ENCODE results near the gene SORBS2.
A peak's percentile ranks its signal among the peaks of the same experiment; 100 is the strongest.
"Not testable (repeated sequence)": the region's sequence is repeated elsewhere in the genome, so short reads cannot be mapped to it uniquely, and the experiment has no call there.

The SORBS2 gene, protein sequence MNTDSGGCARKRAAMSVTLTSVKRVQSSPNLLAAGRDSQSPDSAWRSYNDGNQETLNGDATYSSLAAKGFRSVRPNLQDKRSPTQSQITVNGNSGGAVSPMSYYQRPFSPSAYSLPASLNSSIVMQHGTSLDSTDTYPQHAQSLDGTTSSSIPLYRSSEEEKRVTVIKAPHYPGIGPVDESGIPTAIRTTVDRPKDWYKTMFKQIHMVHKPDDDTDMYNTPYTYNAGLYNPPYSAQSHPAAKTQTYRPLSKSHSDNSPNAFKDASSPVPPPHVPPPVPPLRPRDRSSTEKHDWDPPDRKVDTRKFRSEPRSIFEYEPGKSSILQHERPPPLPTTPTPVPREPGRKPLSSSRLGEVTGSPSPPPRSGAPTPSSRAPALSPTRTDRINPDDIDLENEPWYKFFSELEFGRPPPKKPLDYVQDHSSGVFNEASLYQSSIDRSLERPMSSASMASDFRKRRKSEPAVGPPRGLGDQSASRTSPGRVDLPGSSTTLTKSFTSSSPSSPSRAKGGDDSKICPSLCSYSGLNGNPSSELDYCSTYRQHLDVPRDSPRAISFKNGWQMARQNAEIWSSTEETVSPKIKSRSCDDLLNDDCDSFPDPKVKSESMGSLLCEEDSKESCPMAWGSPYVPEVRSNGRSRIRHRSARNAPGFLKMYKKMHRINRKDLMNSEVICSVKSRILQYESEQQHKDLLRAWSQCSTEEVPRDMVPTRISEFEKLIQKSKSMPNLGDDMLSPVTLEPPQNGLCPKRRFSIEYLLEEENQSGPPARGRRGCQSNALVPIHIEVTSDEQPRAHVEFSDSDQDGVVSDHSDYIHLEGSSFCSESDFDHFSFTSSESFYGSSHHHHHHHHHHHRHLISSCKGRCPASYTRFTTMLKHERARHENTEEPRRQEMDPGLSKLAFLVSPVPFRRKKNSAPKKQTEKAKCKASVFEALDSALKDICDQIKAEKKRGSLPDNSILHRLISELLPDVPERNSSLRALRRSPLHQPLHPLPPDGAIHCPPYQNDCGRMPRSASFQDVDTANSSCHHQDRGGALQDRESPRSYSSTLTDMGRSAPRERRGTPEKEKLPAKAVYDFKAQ (N-terminal part only)

DNA sequence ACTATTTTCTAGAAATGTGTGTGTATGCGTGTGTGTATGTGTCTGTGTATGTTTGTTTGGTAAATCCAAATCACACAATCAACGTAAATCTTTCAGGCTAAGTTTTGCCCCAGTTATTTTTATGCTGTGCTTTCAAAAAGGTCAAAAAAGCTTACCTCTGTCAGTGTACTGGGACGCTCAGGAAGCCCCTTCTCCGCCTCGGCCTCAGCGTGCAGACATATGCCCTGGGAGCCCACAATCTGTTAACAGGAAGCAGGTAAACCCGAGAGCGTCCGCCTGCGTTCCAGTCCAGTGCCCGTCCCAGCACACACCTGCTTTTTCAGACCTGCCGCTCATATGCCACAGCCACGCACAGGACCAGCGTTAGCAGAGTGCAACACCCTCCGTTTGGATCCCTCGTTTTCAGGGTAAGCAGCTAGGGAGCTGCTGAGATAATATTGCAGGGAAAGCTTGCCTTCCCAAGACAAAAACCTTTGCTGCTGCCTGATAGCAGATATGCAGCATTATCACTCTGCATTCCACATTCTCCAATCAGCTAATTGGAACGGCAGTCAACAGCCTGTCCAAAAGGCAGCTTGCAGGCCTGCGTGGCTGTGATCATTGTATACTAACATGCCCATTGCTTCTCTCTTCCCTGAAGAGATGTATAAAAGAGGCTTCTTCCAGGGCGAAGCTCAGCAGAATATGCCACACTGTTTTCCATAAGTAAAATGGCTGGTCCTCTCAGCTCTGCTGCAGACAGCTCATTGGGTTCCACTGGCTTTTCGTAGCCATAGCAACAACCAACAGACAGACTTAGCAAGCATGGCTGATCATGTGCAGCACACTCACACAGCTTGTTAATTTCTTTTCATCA is at the start of gene SORBS2:
Gene SORBS2 (minus strand): TSS at position 686 of the 856 bp plus-strand sequence. CDS start 121,623 bp downstream, outside the sequence.
- DNase-seq (ENCODE audit: low spot score) = peak; percentile 12

DNA sequence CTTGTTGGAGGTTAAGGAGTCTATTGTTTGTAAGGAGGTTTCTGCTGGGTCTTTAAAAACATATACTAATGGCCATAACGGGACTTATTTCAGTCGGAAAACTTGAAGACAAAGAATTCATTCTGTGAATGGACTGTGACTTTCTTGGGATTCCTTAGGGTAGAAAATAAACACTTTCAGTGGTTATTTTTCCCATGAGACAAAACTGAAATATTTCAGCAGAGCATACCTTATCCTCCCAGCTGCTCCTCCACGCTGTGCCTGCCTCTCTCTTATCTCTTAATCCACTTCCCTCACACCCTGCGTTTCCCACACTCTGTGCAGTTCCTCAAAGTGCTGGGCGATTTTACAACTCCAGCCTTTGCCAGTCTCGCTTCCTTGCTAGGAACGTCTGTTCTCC is 47.1 kb upstream of the SORBS2 start:
- no peak for DNase-seq (ENCODE audit: low spot score)

DNA sequence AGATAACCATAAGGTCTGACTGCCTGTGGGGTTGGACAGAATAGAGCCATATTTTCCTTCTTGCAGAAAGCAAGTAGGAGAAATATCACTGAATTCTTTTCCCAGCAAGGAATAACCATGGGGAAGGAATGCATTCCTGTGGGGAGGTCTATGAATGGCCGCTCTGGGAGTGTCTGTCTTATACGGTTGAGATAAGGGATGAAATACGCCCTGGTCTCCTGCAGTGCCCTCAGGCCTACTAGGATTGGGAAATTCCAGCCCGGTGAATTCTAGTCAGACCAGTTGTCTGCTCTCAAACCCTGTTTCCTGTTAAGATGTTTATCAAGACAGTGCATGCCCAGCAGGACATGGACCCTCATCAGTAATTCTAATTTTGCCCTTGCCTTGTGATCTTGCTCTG is 45.6 kb upstream of the SORBS2 start:
- not testable (repeated sequence) for DNase-seq (ENCODE audit: low spot score)

DNA sequence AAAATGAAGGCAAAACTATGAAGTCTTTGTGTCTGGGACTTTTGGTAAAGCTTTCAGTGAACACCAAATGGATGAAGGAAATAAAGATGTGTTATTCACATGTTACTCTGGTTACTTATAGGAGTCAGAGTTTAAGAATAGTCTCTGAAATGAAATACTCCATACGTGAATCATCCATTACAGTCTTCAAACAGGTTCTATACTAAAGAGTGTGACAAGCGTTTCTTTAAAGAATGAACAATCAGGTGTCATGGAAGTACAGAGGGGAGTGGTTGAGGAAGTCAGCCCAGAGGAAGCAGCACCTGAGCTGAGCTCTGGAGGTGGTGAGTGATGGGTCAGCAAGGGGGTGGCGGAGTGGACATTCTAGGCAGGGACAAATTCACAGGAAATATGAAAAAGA is 41.8 kb upstream of the SORBS2 start:
- DNase-seq (ENCODE audit: low spot score) = no peak

DNA sequence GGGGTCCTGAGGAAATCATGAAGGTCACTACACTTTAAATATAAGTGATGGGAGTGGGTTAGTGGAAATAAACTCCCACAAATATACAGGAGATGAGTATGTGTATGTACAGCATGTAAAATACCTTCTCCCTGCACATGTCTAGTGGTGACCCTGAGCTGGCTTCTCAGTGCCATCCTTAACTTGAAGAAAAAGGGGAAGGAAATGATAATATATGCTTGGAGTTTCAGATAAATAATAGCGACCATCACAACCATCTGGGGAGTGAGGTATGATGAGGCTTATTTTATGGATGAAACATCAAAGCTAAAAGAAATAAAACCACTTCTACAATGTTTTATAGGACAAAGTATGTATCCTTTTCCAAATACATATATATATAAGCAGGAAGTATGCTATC is 41.0 kb upstream of the SORBS2 start:
- DNase-seq (ENCODE audit: low spot score) = no peak

DNA sequence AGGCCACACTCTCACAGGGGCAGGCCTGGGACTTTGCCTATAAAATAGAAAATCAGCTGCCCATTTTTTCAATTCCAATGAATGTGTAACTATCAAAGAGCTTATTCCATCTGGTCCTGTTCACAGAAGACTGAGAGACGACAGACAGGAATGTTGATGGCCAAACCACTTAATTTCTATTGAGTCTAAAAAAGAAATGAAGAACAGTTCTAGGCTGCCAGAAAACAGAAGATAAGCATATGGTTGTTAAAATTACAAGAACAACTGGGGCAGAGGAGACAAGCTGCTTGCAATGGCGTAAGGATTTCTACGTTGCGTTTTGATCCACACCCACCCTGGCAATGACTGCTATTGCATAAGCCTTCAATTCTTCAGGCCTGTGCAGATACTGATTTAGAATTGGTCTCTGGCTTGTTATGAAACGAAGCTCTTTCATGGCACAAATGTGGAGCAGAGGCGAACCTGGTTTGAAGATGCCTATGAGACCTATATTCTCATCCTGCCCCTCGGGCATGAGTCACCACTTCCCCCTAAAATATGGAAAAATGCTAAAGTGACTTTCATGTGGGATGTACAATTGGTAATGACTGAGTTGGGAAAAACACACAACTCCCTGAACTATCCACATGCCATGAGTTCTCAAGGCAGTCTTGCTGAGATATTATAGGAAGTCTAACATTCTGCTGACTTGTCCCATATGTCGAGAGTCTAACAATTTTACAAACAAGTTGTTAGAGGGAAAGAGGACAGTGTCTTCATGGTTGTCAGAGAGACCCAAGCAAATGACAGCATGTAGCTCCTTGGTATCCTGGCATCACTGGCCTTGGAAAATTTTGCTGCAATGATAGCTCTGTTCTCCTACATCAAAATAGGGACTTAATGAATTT is 37.9 kb upstream of the SORBS2 start:
- DNase-seq (ENCODE audit: low spot score) = no peak

DNA sequence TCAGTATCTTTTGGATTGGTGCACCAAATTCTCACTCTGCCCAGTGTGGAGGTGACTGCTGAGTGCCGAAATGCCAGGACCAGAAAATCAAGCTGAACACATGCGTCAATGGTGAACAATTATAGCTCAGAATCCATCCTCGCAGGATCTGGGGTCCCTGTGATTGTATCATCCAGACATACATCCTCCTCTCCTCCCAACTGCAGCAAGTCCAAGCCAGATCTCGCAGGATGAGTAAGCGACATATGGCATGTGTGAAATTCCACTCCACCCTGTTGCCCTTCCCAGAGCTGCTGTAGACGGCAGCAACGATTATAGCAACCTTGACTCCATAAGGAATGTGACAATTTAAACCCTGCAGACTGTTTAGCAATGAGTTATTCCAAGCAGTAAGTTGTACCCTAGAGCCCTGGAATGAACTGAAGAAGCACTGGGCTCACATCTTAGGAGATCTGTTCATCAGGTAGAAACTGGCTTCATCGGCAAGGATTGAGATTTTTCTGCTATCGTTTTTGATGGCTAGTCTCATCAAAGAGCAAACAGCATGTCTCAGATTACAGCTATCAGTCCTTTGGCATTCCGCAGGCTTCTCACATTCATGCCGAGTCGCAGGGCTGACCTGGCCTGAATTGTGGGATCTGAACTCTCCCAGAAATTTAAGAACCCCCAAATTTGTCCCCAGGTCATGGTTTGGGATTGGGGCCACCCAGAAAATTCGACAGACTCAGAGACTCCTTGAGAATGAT is 35.5 kb upstream of the SORBS2 start:
- no peak for DNase-seq (ENCODE audit: low spot score)

DNA sequence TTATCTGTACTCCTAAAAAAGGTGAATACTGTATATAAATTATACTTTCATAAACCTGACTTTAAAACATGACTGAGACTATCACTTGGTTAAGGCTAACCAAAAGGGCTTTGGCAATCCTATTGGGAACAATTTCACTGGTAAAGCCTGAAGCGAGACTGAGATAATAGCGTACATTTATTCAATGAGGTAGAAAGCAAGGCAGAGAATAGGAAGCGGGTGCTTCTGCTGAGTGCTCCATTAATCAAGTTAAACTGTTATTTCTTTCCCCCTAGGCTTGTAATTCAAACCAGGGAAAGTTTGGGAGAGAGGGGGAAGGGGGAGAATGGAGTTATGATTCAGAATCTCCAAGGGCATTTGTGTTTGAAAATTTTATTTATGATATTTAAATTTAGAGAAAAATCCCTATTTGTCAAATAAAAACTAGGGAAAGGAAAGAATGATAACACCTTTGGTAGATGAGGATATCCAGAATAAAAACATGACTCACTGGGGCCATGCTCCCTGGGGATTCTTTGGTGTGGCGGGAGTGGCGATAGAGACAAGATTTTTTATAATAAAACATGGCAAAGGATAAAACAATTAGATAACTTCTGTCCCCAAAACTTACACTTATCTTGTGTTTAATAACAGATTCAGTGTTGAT is 34.6 kb upstream of the SORBS2 start:
- no peak for DNase-seq (ENCODE audit: low spot score)

DNA sequence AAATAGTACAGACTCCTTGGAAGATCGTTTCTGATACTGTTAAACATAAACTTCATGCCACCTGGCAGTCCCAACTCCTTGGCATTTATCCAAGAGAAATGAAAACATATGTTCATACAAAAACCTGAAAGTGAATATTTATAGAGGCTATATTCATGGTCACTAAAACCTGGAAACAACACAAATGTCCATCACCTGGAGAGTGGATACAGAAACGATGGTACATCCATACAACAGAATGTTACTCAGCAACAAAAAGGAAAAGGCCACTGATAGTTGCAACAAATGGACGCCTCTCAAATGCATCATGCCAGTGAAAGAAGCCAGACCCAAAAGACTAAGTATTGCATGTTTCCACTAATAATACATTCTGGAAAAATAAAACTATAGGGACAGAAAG is 34.0 kb upstream of the SORBS2 start:
- no peak for DNase-seq (ENCODE audit: low spot score)

DNA sequence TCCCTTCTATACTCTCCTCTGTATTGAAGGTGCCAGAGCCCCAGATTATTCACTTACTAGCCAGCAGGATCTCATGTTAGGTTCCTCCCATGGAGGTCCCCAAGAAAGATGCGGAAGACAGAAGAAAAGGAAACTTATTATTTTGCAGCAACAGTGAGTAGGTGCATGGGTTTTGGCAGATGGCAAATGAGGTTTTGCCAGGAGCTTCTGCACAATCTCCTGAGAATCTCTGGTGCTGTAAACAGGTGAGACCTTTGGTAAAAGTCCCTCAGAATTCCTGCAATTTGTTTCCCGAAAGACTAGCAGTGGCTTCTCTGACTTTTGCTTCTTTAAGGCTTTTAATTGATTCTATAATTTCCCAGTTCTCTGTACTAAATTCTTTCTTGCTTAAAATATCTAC is 29.5 kb upstream of the SORBS2 start:
- DNase-seq (ENCODE audit: low spot score) = no peak

DNA sequence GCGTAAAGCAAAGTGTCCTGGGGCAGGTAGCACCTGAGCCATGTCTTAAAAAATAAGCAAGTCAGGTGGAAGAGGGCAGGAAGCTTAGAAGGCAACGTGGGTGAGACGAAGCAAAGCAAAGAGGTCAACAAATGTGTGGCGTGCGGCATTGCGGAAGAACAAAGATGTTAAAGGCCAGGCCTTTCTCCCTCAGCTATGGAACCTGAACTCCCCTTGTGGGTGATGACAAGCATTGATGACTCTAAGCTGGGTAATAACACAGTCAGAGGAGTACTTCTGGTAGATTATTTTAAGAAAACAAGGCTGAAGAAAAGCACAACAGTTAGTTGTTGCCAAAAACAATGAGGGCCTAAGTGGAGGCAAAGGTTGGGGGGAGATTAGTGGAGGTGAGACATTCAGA is 29.0 kb upstream of the SORBS2 start:
- no peak for DNase-seq (ENCODE audit: low spot score)

DNA sequence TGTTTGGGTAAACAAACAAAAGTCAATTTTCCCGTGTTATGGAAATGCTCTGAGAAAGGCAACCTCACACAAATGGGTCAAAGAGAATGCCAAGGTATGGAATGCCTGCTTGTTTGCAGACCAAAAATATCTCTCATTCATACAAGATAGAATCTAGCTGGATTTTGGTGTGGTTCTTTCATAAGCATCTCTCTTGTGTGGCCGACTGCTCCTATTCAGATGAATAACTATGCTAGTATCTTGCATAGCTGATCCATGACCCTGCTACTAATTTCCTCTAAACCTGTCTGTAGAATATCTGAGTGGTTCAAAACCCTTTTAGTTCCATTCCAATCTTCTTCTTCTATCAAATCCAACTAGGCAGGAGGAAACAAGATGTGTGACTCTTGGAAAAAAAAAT is 28.2 kb upstream of the SORBS2 start:
- no peak for DNase-seq (ENCODE audit: low spot score)

DNA sequence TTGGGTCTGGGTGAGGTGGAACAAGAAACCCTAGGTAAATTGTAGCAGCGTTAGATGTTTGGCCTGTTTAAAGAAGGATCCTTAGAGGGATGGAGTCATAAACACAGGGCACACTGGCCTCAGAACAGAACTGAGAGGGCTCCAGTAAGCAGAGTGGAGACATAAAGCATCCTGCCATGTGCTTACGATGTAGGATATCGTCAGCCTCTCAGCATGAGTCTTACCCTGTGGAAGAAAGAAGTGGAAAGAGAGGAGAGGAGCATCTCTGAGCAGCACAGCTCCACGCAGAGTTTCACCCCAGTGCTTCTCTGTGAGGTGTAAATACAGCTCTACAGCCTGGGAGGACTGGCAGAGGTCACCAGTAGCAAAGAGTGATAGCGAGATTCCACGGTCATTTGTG is 27.8 kb upstream of the SORBS2 start:
- DNase-seq (ENCODE audit: low spot score) = no peak

DNA sequence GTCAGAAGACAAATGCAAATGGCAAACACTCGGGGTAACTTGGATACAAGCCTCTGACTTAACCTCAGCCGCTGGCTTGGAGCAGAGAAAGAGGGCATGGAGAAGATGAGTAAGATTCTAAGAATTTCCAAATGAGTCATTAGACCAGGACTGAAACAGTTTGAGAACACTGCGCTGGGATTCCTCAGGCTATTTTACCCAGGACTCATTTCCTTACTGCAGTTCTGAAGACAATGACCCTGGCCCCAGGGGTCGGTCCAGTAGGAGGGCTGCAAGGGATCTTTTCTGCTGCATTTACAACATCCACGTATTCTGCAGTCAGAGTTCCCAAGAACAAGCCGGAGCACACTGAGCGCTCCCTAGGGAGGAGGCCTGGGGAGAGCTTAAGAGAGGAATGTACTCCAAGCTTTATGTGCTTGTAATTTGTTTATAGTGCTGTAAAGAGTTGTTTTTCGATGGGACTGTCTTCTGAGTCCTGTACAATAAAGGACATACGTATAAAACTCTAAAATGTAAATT is 27.3 kb upstream of the SORBS2 start:
- no peak for DNase-seq (ENCODE audit: low spot score)

DNA sequence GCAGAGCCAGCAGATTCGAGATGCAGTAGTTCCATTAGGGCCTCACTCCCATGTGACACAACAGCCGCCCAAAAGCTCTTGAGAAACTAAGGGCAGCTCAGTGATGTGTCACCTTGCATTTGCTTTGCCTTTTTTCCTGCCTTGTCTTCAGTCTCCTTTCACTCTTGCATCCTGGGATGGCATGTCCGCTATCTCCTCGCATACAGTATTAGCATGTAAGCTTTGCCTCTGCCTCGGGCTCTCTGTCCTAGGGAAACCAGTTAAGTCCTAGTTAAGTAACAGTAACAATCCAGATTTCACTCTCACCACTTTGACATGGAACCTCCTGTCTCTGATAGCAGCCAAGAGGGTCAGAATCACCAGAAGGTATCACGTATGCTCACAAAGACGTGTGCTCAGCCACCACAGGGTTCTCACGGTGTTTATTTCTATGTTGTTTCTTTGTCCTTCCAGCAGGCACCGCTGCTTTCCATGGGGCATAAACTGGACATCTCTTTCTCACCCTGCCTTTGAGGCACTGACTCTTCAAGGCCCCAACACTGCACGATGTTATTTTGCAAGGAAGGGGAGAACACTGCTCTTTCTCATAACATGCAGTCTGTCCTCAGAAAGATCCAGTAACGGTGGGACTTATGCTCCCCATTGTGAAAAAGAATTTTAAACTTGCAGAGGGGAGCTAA is 26.7 kb upstream of the SORBS2 start:
- DNase-seq (ENCODE audit: low spot score) = no peak

DNA sequence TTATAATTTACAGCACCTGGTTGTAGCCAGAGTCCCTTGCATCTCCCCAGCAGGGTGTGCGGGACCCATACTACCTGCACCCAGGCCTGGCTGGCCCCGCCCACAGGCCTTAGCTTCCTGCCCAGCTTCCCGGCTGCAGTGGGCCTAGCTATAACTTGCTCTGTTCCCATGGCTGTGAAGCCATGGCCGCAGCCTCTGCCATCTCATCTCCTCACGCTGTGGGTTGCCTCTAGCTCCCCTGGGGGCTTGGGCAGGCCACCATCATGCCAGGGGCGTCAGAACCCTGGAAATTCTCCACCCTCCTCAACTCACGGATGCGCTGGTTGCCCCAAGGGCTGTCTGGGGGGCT is 26.1 kb upstream of the SORBS2 start:
- no peak for DNase-seq (ENCODE audit: low spot score)

DNA sequence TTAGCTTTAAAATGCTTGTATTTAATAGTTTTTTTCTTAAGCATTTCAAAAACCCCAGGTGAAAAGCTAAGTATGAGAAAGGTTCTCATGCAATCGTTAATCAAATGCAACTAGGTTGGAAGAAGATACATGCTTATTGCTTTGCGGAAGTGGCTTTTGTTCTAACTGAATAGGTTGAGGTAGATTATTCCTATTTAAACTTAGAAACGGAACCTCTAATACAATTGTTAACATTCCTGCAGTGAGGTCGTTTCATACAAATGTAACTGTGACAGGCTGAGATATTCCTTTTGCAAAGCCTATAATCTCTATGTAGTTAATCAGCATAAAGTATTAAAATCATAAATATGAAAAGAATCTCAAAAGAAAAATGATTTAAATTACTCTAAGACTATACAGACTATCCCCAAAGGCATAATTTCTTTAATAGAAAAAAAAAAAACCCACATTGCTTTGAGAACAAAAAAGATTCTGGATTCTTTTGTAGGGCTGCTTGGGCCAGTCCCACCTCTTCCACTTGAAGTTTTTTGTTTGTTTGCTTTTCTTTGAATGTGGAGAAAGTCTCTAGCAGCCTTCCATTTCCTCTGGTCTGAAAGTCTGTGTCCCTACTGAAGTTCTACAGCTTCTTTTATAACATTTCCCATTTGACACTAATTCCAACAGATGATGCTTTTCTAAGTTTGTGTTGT is 25.6 kb upstream of the SORBS2 start:
- no peak for DNase-seq (ENCODE audit: low spot score)

Measured in HuH-7 (cell line).